GM12865 (cell line): ENCODE measurements around the gene COQ7.

Experiments used
- DNase-seq: peaks from one replicate; pipeline ENCODE4 v3.0.0; 2010; ENCODE audit warnings: low read depth
- H3K4me3 ChIP-seq: 2 replicates; pipeline ENCODE4 v1.5.1; 2011; ENCODE audit warnings: mild to moderate bottlenecking, low read depth, low read length, control low read depth
- CTCF ChIP-seq: IDR thresholded peaks from 2 replicates; pipeline ENCODE4 v1.5.1; 2011; ENCODE audit warnings: low read length, control low read depth, low read depth, inconsistent platforms; ENCODE audit not compliant: insufficient read depth; ENCODE audit errors: missing control alignments

COQ7 gene

GRCh38 chr16:19116711-19117449 lies 49.5 kb downstream of the COQ7 start:
- peak; percentile 32 for DNase-seq
- H3K4me3 ChIP-seq: no peak overlapping the region
- no peak for TF ChIP-seq CTCF

- TF ChIP-seq CTCF: no peak
- peak; percentile 52 for DNase-seq
- peak overlapping the region; percentile 47 for H3K4me3 ChIP-seq
Observed at GRCh38 chr16:19118938-19119431, 51.6 kb downstream of the COQ7 start.

GRCh38 chr16:19119564-19119963 lies 52.1 kb downstream of the COQ7 start:
- DNase-seq: peak; percentile 67
- no peak for TF ChIP-seq CTCF
- peak overlapping the region; percentile 47 for H3K4me3 ChIP-seq

- no peak overlapping the region for H3K4me3 ChIP-seq
- no peak for TF ChIP-seq CTCF
- no peak for DNase-seq
Observed at GRCh38 chr16:19123535-19124178, 56.2 kb downstream of the COQ7 start.

- no peak overlapping the region for H3K4me3 ChIP-seq
- no peak for TF ChIP-seq CTCF
- no peak for DNase-seq
Observed at GRCh38 chr16:19126300-19126699, 58.9 kb downstream of the COQ7 start.

- TF ChIP-seq CTCF: no peak
- no peak overlapping the region for H3K4me3 ChIP-seq
Observed at GRCh38 chr16:19127205-19127604, 59.8 kb downstream of the COQ7 start.

More at GRCh38 chr16:19127205-19127604, 59.8 kb downstream of the COQ7 start:
- DNase-seq: peak; percentile 80
